GM21390 (cell line): ENCODE results near the gene ARRB1.

Experiments
- ATAC-seq: cut with Tn5 transposase; IDR thresholded peaks from one replicate; pipeline ENCODE4 v1.9.1; 2021; ENCODE audit not compliant: unreplicated experiment

ARRB1 gene

DNA sequence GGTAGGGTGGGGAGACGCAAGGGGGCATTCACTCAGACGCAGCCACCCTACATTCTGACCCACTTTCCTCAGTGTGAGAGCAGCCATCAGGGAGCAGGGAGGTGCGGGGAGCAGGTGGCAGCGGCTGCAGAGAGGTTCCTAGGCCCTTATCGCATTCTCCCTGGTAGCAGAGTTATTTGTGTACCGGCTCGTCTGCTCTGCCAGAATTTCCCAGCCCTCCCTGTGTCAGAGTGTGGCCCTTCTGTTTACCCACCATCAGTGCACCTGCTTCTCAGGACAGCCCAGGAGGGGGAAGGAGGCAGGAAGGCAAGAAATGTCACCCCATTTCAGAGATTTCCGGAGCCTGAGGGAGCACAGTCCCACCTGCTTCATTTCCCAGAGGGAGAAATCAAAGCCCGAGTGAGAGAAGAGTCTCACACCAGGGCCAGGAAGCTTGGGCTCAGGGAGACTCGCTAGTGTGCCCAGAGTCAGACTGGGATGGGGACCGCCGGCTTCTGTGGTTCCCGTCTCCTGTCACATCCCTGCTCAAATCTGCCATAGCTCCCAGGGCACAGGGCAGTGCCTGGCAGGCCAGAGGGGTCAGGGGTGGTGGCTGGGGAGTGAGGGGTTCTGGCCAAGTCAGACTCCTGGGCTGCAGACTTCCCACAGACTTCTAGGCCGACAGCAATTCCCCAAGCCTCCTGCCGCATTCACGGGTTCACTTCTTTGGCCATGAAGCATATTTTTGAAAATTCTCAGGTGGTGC lies 49.7 kb downstream of the ARRB1 start:
- ATAC-seq = no peak

DNA sequence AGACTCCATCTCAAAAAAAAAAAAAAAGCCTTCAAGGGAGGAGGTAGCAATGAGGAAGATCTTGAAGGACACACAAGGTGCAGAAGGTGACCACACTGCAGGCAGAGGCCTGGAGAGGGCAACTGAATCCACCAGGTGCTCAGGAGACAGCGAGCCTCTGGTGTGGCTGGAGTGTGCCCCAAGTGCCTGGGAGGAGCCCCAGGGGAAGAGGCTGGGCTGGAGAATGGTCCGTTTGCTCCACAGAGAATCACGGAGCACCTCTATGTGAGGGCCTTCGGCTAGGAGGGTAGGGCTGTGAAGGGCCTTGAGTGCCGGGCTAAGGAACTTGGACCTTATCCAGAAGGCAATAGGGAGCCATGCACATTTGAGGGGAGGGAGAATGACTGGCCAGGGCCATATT lies 50.3 kb downstream of the ARRB1 start:
- ATAC-seq = no peak

DNA sequence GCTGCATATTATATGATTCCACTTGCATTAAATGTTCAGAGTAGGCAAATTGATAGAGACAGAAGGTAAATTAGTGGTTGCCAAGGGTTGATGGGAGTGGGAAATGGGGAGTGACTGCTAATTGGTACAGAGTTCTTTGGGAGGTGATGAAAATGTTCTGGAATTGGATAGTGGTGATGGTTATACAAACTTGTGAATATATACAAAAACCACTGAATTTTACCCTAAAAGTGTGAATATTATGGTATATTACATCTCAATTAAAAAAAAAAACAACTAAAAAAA lies 52.5 kb downstream of the ARRB1 start:
- no peak for ATAC-seq

DNA sequence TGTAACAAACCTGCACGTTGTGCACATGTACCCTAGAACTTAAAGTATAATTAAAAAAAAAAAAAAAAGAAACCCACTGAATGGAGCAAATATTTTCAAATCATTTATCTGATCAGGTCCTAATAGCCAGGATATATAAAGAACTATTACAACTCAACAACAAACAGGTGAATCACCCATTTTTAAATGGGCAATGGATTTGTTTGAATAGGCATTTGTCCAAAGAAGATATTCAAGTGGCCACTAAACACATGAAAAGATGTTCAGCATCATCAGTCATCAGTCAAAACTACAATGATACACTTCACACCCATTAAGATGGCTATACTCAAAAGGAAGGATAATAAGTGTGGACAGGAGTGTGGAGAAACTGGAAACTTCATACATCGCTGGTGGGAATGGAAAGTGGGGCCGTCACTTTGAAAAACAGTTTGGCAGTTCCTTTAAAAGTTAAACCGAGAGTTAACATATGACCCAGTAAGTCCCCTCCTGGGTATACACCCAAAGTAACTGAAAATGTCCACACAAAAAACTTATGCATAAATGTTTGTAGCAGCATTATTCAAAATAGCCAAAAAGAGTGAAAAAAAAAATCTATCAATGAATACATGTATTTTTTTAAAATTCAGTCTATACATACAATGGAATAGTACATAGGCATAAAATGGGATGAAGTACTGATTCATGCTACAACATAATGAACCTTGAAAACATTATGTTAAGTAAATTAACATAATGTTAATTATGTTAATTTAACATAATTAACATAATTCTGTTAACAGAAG lies 53.1 kb downstream of the ARRB1 start:
- no peak for ATAC-seq

DNA sequence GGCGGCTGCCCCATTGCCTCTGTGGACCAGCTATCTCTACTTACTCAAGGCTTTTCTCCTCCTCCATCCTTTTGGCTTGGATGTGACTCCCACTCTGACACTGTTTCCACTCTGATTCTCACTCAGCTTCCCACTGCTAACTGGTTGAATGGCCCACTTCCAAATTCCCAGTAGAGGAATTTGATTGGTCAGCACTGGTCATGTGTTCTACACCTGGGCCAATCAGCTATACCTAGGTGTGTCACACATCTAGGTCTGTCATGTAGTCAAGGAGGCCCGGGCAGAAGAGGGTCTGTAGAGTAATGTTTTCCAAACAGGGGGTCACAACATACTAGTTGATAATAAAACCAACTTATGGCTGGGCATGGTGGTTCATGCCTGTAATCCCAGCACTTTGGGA lies 57.6 kb downstream of the ARRB1 start:
- ATAC-seq = no peak

DNA sequence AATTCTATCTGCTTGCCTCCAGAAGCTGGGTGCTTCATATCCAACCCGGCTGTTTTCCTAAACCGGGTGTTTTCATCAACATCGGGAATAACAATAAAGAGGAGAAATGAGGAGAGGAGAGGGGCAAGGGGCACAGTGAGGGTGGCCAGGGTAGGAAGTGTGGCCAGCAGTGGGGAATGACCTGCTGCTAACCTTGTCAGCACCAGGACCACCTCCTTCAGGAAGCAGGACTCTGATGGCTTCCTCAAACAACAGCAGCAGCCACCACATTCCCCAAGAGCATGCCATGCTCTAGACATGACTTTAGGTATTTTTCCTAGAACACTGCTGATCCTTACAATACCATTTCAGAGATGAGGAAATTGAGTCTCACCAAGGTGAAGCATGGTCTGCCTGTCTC lies 58.5 kb downstream of the ARRB1 start:
- ATAC-seq = no peak

DNA sequence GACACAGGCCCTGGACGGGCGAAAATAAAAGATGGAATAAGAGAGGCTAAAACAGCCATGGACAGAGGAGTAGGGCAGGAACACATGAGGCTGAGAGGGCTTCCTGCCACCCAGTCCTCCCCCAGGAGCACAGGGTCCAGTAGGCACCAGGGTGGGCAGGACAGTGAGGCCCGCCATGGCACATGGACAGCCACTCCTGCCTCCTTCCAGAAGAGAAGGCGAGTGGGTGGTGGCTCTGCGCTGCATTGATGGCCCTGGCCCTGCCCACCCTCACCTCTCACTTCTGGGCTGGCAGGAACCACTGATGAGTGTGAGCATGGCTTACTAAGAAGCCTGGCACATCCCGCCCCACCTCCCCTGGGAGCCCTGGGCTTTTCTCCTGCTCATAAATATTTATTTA lies 59.7 kb downstream of the ARRB1 start:
- ATAC-seq = no peak

DNA sequence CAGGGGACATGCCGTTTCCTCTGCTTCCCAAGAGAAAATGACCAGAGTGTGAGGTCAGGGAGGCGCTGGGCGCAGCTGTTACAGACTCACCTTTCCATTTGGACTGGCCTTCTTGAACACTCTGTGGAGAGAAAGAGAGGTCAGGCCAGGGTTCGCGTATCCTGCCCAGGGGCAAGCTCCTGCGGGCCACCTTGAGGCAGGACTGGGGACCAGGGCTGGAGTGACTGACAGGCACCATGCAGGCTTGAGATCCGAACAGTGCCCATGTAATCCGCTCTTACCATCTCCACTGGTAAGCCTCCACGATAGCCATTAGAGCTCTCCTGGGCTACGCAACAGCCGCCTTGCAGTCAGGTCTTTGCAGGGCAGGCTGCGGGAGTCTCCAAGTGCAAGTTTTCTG lies 61.5 kb downstream of the ARRB1 start:
- no peak for ATAC-seq

DNA sequence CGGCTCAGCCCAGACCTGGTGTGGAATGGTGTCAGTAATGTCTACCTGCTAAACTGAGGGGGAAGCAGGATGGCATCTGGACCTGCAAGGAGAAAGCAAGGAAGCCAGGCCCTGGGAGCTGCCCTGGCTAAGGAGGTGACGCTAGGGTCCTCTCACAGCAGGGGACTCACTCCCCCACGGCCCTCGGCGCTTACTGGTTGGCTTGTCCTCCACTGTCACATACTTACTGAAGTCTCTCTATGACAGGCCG lies 62.0 kb downstream of the ARRB1 start:
- no peak for ATAC-seq

DNA sequence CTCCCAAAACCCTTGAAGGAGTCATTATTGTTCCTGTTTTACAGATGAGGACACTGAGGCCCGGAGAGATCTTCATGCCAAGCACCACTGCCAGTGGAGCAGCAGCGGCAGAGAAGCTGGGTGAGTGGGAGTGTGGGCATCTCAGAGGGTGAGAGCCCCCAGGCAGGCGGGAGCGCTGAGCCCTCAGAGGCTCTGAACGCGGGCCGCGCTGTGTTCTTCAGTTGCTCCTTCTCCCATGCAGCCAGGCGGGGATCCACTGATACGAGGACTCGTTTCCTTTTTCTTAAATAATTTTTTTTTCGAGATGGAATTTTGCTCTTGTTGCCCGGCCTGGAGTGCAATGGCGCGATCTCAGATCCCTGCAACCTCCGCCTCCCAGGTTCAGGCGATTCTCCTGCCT lies 63.9 kb downstream of the ARRB1 start:
- no peak for ATAC-seq

DNA sequence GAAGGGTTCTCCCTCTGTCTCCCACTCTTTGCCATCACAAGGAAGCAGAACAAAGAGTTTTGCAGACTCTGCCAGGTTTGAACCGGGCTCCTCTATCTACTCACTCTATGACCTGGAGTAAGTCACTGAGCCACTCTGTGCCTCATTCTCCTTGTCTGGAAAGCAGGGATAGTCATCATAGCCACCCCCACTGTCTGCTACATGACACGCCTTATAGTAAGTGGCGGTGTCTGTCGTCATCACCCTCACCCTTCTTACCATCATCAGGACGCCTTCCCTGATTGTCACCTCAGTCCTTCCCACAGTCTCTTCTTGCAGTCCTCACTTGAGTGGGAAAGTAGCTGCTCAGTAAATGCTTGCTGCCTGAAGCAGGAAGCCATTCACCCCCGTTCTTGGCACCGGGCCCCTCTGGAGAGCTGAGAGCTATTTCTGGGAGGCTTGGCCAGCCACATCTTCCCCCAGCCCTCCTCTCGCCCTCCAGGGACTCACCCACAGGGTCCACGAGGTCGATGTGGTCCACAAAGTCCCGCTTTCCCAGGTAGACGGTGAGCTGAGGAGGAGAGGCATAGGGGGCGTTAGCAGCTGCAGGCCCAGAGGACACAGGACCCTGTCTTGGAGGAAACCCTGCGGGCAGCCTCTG lies 64.5 kb downstream of the ARRB1 start:
- no peak for ATAC-seq

DNA sequence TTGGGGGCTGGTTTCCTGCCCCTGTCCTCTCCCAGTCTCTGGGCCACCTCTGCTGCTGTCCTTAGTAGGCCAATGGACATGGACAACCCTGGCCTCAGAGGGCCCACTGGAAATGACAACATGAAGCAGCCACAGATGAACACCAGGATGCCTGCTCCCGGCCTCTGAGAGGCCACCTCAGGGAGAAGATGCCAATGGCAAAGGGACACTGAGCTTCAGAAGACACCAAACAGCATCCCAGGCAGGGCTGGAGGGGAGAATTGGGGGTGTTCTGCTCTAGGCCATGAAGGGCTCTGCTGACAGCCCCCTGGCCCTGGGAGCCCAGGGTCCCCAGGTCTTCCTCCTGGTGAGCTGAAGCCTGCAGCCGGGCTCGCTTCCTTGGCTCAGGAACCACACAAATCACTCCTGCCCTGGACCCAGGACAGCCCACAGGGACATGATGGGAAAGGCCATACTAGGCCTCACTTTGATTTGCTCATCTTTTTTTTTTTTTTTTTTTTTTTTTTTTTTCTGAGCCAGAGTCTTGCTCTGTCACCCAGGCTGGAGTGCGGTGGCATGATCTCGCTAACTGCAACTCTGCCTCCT lies 65.6 kb downstream of the ARRB1 start:
- no peak for ATAC-seq

DNA sequence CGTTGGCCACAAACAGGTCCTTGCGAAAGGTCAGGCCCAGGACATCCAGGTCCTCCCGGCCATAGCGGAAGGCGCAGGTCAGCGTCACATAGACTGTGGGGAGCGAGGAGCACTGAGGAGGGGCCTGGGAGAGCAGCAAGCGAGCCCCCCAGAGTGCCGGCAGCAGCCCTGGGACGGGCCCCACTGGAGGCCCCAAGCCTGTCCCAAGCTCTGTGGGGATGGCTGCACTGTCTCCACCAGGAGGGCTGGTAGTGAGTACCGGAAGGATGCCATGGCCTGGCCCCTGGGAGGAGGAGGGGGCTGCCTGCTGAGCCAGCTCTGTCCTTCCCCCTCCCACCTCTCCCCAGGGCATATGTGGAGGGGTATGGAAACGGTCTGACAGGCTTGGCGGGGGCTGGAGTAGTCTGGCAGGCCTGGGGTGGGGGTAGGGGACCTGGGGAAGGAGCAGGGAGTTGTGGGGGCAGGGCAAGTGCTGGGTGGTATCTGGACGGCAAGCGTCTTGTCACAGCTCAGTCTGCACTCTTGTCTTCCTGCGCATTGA lies 68.0 kb downstream of the ARRB1 start:
- ATAC-seq = no peak

DNA sequence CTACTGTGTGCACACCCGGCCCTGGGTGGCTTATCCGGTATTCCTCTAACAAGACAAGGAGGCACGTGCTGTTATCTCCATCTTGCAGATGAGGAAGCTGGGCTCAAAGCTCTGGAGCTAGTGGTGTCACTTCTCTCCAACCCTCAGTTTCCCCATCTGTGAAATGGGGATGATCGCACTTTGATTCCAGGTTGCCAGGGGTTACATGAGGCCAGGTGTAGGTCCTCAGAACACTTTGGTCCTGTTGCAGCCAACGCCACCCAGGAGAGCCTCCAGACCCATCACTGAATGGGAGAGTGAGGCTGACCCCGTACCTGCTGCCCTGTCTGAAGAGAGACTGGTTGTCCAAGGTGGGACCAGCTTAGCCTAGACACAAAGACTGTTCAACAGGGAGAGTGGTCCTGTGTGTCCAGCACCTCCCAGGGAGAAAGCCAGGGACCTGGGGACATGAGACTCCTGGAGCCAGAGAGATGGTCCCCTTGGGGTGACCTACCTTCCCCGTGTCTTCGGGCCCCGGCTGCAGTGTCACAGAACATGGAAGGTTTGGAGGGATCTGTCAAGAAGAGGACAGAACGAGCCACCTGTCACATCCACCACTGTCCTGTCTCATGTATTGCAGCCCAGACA lies 69.9 kb downstream of the ARRB1 start:
- ATAC-seq = no peak

DNA sequence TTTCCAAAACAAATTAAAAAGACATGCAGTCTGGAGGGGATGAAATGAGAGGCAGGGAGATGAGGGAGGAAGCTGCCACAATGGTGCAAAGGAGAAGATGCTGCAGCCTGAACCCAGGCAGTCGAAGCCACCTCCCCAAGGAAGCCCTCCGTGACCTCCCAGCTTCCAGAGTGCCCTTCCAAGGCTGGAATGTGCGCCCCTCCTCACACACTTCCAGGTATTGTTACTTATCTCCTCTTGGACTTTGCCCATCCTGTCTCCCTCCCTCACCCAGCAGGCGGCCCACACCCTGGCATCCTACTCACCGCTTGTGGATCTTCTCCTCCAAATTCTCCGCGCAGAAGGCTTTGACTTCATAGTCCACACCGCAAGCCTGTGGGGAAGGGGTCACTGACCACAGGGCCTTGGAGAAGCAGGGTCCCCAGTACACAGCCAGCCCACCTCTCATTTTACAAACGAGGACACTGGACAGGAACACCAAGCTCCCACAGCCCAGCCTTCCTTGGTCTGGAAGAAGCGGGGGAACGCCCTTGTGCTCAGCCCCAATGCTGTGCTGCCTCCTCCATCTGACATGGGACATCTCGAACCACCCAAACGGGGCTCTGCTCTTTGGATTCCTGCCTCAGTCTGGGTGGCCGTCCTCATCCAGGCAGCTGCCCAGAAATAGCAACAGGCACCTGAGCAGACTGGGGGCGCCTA lies 70.5 kb downstream of the ARRB1 start:
- ATAC-seq = no peak

DNA sequence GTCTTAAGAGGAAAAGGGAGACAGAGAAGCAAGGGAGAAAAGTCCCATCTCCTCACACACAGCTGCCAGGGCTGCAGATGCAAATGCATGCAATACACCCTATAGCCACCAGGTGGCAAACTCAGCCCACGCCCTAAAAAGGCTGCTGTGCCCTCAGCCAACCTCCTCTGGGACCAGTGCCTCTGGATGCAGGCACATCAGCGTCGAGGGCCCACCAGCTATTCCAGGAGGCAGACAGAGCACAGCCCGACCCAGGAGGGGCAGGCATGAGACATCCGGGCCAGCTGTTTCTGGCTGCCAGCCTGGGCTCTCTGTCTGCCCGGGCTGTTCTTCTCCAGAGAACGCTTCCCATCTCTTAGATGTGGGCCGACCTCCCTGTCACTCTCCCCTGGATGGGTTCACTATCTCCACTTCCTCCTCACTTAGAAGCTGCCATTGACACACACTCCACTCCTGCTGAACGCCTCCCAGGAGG lies 71.2 kb downstream of the ARRB1 start:
- no peak for ATAC-seq

DNA sequence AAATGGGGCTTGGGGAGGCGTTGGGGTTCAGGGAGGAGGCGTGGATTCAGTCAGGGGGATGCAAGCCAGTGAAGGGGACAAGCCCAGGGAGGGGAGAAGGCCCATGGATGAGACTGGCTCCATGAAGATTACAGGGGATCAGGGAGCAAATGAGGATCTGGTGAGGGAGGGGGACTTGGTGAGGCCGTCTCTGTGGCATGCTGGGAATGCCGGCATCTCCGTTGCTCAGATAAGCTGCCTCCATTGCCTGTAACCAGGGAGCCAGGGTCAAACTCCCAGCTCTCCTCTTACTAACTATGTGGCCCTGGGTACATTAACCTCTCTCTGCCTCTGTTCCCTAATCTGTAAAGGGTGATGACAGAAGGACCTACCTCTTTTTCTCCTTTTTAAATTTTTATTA lies 72.2 kb downstream of the ARRB1 start:
- no peak for ATAC-seq

DNA sequence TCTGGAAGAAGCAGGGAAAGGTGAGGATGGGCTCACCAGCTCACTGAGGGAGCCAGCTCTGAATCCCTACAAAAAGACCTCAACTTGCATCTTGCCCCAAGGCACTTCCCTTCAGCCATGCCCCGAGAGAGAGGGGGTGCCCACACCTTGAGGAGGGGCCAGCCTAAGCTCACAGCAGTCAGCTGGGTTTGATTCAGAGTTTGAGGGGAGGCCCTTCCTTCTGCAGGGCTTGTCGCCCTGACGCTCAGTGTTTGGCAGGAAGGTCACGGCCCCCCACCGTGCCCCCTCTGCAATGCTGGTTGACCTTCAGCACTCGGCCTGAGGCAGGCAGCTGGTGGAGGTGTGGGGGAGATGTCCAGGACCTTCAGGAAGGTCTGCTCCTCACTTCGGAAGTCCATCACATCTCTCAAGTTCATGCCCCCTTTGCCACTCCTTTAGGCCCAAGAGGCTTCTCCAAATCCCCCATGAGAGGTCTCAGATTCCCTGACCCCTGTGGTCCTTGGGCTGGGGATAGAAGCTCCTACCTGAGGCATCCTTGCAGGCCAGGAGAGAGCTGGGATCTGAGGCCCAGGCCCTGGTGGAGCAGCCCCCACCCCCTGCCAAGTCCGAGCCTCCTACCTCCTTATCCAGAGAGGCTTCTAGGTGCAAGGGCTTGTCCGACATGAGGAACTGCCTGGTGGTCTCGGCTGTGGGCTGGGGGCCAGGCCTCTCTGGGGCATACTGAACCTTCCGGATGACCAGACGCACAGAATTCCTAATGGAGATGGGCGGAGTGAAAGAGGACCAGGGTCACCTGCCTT lies 73.3 kb downstream of the ARRB1 start:
- ATAC-seq = no peak

DNA sequence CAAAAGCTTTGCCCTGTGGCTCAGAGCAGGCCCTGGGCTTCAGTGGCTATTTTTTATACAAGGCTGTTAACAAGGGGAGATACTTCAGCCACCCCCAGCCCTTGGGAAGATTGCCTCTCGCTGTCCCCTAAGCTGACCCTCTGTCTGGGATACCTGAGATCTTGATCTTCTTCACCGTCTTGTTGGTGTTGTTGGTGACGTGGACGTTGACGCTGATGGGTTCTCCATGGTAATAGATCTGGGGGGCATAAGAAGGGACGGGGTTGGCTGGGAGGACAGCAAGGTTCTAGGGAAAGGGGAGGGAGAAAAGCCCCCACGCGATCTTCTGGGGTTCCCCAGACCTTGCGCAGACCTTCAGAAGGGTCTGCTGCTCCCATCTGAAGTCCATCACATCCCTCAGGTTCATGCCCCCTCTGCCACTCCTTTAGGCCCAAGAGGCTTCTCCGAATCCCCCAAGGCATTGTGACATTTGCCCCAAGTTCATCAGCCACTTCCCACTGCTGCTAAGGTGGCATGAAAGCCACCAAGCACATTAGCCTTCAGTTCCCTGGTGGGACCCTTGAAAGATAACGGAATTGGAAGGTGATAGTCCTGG lies 74.2 kb downstream of the ARRB1 start:
- ATAC-seq = no peak

DNA sequence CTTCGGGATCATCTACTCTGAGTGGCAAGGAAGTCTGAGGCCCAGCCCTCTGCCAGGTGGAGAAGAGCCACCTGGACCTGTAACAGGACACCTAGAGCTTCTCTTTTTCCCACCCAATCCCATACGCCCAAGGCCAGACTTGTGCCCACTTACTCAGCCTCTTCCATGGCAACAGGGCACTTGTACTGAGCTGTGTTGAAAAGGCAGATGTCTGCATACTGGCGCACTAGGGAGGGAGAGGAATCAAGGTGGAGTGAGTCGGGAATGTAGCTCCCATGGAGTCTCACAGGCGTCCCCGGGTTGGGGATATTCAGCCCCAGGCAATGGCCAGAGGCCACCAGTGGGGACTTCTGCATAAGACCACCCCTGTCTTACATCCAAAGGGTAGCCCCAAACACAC lies 74.8 kb downstream of the ARRB1 start:
- no peak for ATAC-seq
